Suprapubic skin (tissue), 4 donors: ENCODE results near the gene KLHDC4. TPM values are rescaled to one million over a fixed set of nuclear protein-coding genes. Genes with fewer than 3 reads are reported as not detected.
"Not testable (repeated sequence)": the region's sequence is repeated elsewhere in the genome, so short reads cannot be mapped to it uniquely, and the experiment has no call there.

Experiments used
- DNase-seq, 2 donors: peaks; one replicate each; pipeline ENCODE4 v3.0.0-alpha.2; 2019; ENCODE audit warnings: low spot score in 2 of 2
- H3K27ac ChIP-seq: fragments of 200-600 bp; sonication (generic); one replicate; pipeline ENCODE4 v1.5.1; 2019
- H3K27me3 ChIP-seq: fragments of 200-600 bp; sonication (generic); one replicate; pipeline ENCODE4 v1.5.1; 2019
- H3K36me3 ChIP-seq: fragments of 200-600 bp; sonication (generic); one replicate; pipeline ENCODE4 v1.5.1; 2019
- H3K4me1 ChIP-seq: fragments of 200-600 bp; sonication (generic); one replicate; pipeline ENCODE4 v1.5.1; 2019
- H3K4me3 ChIP-seq: fragments of 200-600 bp; sonication (generic); one replicate; pipeline ENCODE4 v1.5.1; 2019; ENCODE audit warnings: mild to moderate bottlenecking
- H3K9me3 ChIP-seq: fragments of 200-600 bp; sonication (generic); one replicate; pipeline ENCODE4 v1.5.1; 2019
- EP300 ChIP-seq: sonication (generic); formaldehyde crosslinking; IDR thresholded peaks from one replicate; pipeline ENCODE4 v1.6.1; 2017; ENCODE audit warnings: antibody characterized with exemption
- POLR2A ChIP-seq, 2 donors: fragments of 450-650 bp; IDR thresholded peaks; one replicate each; pipeline ENCODE4 v1.6.1; 2017; ENCODE audit warnings: antibody characterized with exemption in 2 of 2, mild to moderate bottlenecking in 2 of 2, moderate library complexity in 2 of 2
- POLR2AphosphoS5 ChIP-seq, 3 donors: sonication (generic); formaldehyde crosslinking; IDR thresholded peaks; one replicate each; pipeline ENCODE4 v1.6.1; 2017; ENCODE audit warnings: antibody characterized with exemption in 3 of 3
- WGBS: methylation state at CpG from one replicate; pipeline ENCODE4 v1.1.5; 2018; 5-methylcytosine and 5-hydroxymethylcytosine counted together
- total RNA-seq, 4 donors: library from RNA; depleted of rRNA; stranded (reverse); fragments of >200 nt; gene quantifications; one replicate each; pipeline ENCODE4 v1.1.0, GENCODE V29; 2016
- TF ChIP-seq, protein P1 (sequence below), 2 donors: fragments of 200-600 bp in 1 of 2; fragments of 450-650 bp in 1 of 2; sonication (generic) in 1 of 2; IDR thresholded peaks; one replicate each; pipeline ENCODE4 v1.5.1; 2016 to 2019; ENCODE audit warnings: antibody characterized with exemption in 2 of 2, mild to moderate bottlenecking in 1 of 2, moderate library complexity in 1 of 2

Gene KLHDC4
- total RNA-seq, 4 donors from 2014 or later, result 26.6 to 104 (median 30.1) TPM

GRCh38 chr16:87721622-87722585 lies 43.9 kb downstream of the KLHDC4 start:
- no peak for DNase-seq
- Histone ChIP-seq H3K36me3 (peaks cover 48% of the 10 kb centered on the region), H3K27me3 (no peaks in the 10 kb centered on the region), H3K27ac (no peak overlapping the region), H3K4me3 (no peak overlapping the region), H3K4me1 (no peaks in the 10 kb centered on the region), H3K9me3 (no peaks in the 10 kb centered on the region)
- WGBS, result 87% methylated on average over 25 of the region's 33 CpGs
- TF ChIP-seq, protein P1, sequence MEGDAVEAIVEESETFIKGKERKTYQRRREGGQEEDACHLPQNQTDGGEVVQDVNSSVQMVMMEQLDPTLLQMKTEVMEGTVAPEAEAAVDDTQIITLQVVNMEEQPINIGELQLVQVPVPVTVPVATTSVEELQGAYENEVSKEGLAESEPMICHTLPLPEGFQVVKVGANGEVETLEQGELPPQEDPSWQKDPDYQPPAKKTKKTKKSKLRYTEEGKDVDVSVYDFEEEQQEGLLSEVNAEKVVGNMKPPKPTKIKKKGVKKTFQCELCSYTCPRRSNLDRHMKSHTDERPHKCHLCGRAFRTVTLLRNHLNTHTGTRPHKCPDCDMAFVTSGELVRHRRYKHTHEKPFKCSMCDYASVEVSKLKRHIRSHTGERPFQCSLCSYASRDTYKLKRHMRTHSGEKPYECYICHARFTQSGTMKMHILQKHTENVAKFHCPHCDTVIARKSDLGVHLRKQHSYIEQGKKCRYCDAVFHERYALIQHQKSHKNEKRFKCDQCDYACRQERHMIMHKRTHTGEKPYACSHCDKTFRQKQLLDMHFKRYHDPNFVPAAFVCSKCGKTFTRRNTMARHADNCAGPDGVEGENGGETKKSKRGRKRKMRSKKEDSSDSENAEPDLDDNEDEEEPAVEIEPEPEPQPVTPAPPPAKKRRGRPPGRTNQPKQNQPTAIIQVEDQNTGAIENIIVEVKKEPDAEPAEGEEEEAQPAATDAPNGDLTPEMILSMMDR (IDR thresholded peaks at IDR 0.05), result no peak
- TF ChIP-seq EP300, result no peak
- TF ChIP-seq POLR2AphosphoS5 (IDR thresholded peaks at IDR 0.05), result no peak
- no peak for TF ChIP-seq POLR2A (IDR thresholded peaks at IDR 0.05)

- Histone ChIP-seq H3K9me3 (no peaks in the 10 kb centered on the region), H3K4me3 (no peak overlapping the region), H3K36me3 (peaks cover 56% of the 10 kb centered on the region), H3K27ac (no peak overlapping the region), H3K27me3 (no peaks in the 10 kb centered on the region), H3K4me1 (no peaks in the 10 kb centered on the region)
- DNase-seq, result no peak
- 97% methylated on average over 24 of the region's 24 CpGs for WGBS
- TF ChIP-seq, protein P1 (IDR thresholded peaks at IDR 0.05), result no peak
Observed at GRCh38 chr16:87720446-87720845, 45.3 kb downstream of the KLHDC4 start.

GRCh38 chr16:87718831-87719230 lies 47.0 kb downstream of the KLHDC4 start:
- not testable (repeated sequence) for H3K4me1 ChIP-seq, H3K27me3 ChIP-seq, H3K9me3 ChIP-seq, H3K27ac ChIP-seq, H3K4me3 ChIP-seq, DNase-seq
- WGBS, result 95% methylated on average over 12 of the region's 28 CpGs
- peaks cover 65% of the 10 kb centered on the region for H3K36me3 ChIP-seq

DNA sequence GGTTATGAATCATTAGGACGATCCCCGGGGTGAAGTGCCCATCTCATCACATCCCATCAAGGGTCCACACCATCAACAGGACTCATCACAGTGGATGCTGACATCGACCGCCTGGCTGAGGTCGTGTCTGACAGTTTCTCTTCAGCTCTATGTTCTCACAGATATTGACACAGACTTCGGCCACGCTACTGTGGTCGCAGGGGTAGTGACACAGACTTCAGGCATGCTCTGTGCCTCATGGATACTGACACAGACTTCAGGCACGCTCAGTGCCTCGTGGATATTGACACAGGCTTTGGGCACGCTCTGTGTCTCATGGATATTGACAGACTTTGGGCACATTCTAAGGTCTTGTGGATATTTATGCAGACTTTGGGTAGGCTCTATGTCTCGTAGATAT lies 50.1 kb downstream of the KLHDC4 start:
- no peaks in the 10 kb centered on the region for H3K4me1 ChIP-seq
- H3K27ac ChIP-seq, result no peak overlapping the region
- TF ChIP-seq POLR2AphosphoS5 (IDR thresholded peaks at IDR 0.05) (no peak), POLR2A (IDR thresholded peaks at IDR 0.05) (no peak), EP300 (no peak)
- TF ChIP-seq, protein P1 (IDR thresholded peaks at IDR 0.05), result no peak
- H3K9me3 ChIP-seq, result no peaks in the 10 kb centered on the region
- peaks cover 70% of the 10 kb centered on the region for H3K36me3 ChIP-seq
- 97% methylated on average over 9 of the region's 12 CpGs for WGBS
- H3K4me3 ChIP-seq, result no peak overlapping the region
- no peaks in the 10 kb centered on the region for H3K27me3 ChIP-seq
- no peak for DNase-seq

GRCh38 chr16:87715231-87715630 lies 50.6 kb downstream of the KLHDC4 start:
- H3K27ac ChIP-seq, result no peak overlapping the region
- WGBS, result 96% methylated on average over 16 of the region's 16 CpGs
- DNase-seq, result no peak
- H3K36me3 ChIP-seq, result peaks cover 70% of the 10 kb centered on the region
- no peaks in the 10 kb centered on the region for H3K4me1 ChIP-seq
- no peaks in the 10 kb centered on the region for H3K9me3 ChIP-seq
- TF ChIP-seq, protein P1 (IDR thresholded peaks at IDR 0.05), result no peak
- TF ChIP-seq EP300 (no peak), POLR2A (IDR thresholded peaks at IDR 0.05) (no peak), POLR2AphosphoS5 (IDR thresholded peaks at IDR 0.05) (no peak)
- H3K4me3 ChIP-seq, result no peak overlapping the region
- H3K27me3 ChIP-seq, result no peaks in the 10 kb centered on the region
